Measurements from ENCODE around the gene MPV17L. TPM values are rescaled to one million over a fixed set of nuclear protein-coding genes. Genes with fewer than 3 reads are reported as not detected.
"Not testable (repeated sequence)": the region's sequence is repeated elsewhere in the genome, so short reads cannot be mapped to it uniquely, and the experiment has no call there.

MPV17L gene
- total RNA-seq, 1 donor from 2014 or later, result 0.20 TPM

- DNase-seq (ENCODE audit: low read depth in 2 of 2), result no peak
These were observed 55.7 kb downstream of the MPV17L start for GRCh38 chr16:15451098-15451731.

DNA sequence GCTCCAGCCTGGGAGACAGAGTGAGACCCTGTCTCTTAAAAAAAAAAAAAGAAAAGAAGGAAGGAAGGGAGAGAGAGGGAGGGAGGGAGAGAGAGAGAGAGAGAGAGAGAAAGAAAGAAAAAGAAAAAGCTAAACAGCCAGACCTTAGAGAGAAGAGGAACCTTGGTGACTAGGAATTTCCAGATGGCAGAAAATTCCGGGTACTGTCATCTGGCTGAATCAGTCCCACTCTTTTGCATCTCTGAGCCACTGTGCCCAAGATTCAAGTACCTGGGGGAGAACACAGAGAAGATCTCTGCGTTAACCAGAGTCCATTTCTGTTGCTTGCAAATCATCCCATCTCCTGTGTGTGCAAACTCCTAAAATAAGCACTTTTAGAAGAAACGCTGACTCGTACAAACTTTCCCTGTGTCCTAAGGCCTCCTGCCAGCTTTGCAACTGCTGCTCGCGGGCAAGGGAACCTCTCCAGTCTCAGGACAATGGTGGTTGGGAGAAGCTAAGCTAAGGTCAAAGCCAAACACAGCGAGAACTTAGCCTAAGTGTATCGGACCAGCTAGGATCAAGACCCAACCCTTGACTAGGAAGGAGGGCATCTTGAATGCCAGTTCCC, 56.8 kb downstream of the MPV17L start:
- DNase-seq (ENCODE audit: low read depth in 2 of 2), result no peak

DNA sequence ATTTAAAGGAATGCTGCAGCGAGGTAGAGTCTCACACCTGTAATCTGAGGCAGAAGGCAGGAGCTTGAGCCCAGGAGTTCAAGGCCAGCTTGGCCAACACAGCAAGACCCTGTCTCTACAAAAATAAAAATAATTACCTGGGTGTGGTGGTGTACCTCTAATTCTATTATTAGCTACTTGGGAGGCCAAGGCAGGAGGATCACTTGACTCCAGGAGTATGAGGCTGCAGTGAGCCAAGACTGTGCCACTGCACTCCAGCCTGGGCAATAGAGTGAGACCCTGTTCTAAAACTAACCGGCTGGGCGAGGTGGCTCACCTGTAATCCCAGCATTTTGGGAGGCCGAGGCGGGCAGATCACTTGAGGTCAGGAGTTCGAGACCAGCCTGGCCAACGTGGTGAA, 57.7 kb downstream of the MPV17L start:
- DNase-seq (ENCODE audit: low read depth in 2 of 2), result not testable (repeated sequence)

DNA sequence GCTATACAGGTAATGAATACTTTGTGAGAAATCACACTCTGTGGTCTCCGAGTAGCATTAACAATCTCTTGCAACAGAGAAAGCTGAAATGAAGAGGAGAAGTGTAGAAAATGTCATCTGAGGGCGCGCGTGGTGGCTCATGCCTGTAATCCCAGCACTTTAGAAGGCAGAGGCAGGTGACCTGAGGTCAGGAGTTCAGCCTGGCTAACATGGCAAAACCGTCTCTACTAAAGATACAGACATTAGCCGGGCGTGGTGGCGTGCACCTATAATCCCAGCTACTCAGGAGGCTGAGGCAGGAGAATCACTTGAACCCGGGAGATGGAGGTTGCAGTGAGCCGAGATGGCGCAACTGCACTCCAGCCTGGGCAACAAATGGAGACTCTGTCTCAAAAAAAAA, 59.4 kb downstream of the MPV17L start:
- not testable (repeated sequence) for DNase-seq (ENCODE audit: low read depth in 2 of 2)

DNA sequence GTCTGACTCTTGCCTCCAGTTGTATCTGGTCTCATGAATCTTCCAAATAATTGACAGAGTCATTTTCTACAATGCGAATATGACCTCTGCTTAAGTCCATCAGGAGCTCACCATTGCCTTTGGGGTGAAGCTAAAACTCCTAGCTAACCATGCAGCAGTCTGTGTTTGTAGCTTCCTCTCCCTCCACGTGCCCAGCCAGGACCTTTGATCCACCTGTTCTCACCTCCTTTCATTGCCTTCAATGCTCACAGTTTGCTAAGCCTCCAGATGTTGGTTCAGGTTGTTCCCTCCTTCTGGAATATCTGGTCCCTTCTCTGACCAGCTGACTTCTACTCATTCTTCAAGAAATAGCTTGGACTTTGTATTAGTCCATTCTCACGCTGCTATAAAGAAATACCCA, 61.8 kb downstream of the MPV17L start:
- DNase-seq (ENCODE audit: low read depth in 2 of 2), result no peak

- no peak for DNase-seq (ENCODE audit: low read depth in 2 of 2)
These were observed 62.4 kb downstream of the MPV17L start for GRCh38 chr16:15457958-15458357.

- no peak for DNase-seq (ENCODE audit: low read depth in 2 of 2)
These were observed 64.2 kb downstream of the MPV17L start for GRCh38 chr16:15459791-15460190.

DNA sequence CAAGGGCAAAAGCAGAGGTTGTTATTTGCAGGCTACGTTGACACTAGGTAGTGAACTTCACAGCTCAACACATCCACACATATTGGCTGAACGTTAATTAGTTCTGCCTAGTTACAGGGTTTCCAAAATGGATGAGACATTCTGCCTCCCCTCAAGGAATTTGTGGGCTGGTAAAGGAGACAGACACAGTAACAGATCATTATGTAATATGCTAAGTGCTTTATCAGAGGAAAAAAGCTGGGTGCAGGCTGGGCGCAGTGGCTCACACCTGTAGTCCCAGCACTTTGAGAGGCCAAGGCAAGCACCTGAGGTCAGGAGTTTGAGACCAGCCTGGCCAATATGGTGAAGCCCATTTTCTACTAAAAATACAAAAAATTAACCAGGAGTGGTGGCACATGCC, 65.0 kb downstream of the MPV17L start:
- DNase-seq (ENCODE audit: low read depth in 2 of 2), result no peak

- peak in 1 of 2 donors; percentile 55 for DNase-seq (ENCODE audit: low read depth in 2 of 2)
These were observed 65.8 kb downstream of the MPV17L start for GRCh38 chr16:15461376-15461775.

Other genes with a start within 250 kb of the MPV17L start
- 0.44 and 0.99 TPM in 2 replicates for gene NPIPA5, start 17.5 kb upstream of the MPV17L start, total RNA-seq
- 12.3 and 15.5 TPM in 2 replicates for gene BMERB1, start 38.8 kb downstream of the MPV17L start, total RNA-seq
- gene MARF1, start 247.4 kb downstream of the MPV17L start, total RNA-seq, result 9.8 and 14.3 TPM in 2 replicates